HepG2 (cell line): Measurements from ENCODE around the gene WARS2. TPM values are rescaled to one million over a fixed set of nuclear protein-coding genes. Genes with fewer than 3 reads are reported as not detected.

Experiments used
- ATAC-seq: fragments of 200-7000 bp; cut with Tn5 transposase; 3 replicates; pipeline ENCODE4 v1.9.1; 2020; ENCODE audit warnings: mild to moderate bottlenecking, moderate library complexity
- BruUV-seq: library from RNA; stranded (reverse); fragments of 400-500 nt; replicated peaks from 2 replicates; lab custom pipeline; 2021; lab: Mats Ljungman, UMichigan
- CTCF ChIA-PET: fragments of 300-600 bp; formaldehyde crosslinking; extraction: SDS; loops from one replicate; lab custom pipeline; 2021; ENCODE audit warnings: low total read pairs, inconsistent platforms, low intra/inter-chr PET ratio; lab: Yijun Ruan, JAX
- POLR2A ChIA-PET: fragments of 350-600 bp; sonication (Branson Sonifier 250); formaldehyde crosslinking; loops from one replicate; lab custom pipeline; 2020; ENCODE audit warnings: antibody characterized with exemption, inconsistent platforms; lab: Yijun Ruan, JAX
- DNase-seq: peaks from one replicate; pipeline ENCODE4 v3.0.0-alpha.2; 2015; ENCODE audit warnings: low spot score
- FAIRE-seq: peaks from 3 replicates; lab custom pipeline; 2011; peaks lifted over from hg19 to GRCh38; lab: Jason Lieb, UNC
- H2AFZ ChIP-seq: one replicate; pipeline ENCODE4 v1.6.1; 2011; ENCODE audit warnings: low read length, inconsistent platforms
- H3K27ac ChIP-seq: fragments of 300-600 bp; 3 replicates; pipeline ENCODE4 v1.8.0; 2011; ENCODE audit warnings: mixed run types, mild to moderate bottlenecking, mixed read lengths, low read length, inconsistent platforms; ENCODE audit not compliant: insufficient read depth; ENCODE audit errors: extremely low read length
- H3K27me3 ChIP-seq, 2 experiments: fragments of 200-600 bp in 1 of 2; 2 replicates in 1 of 2; 3 replicates in 1 of 2; pipeline versions ENCODE4 v1.6.0 to v1.8.0; 2011; ENCODE audit warnings: low read length in 2 of 2, mild to moderate bottlenecking in 2 of 2, moderate library complexity in 2 of 2, inconsistent platforms in 1 of 2; ENCODE audit not compliant: insufficient read depth in 2 of 2, control insufficient read depth in 1 of 2
- H3K36me3 ChIP-seq, 2 experiments: fragments of 200-600 bp in 1 of 2; replicated peaks in 1 of 2; 2 replicates in 1 of 2; 3 replicates in 1 of 2; pipeline versions ENCODE4 v1.5.1 to v1.8.0; 2011; ENCODE audit warnings: low read length in 2 of 2, inconsistent platforms in 1 of 2; ENCODE audit not compliant: insufficient read depth in 2 of 2, control insufficient read depth in 1 of 2
- H3K4me1 ChIP-seq: 2 replicates; pipeline ENCODE4 v1.5.1; 2012; ENCODE audit warnings: low read length, inconsistent platforms; ENCODE audit not compliant: insufficient read depth
- H3K4me2 ChIP-seq: 2 replicates; pipeline ENCODE4 v1.6.0; 2011; ENCODE audit warnings: low read depth, low read length, inconsistent platforms
- H3K4me3 ChIP-seq, 3 experiments: fragments of 200-600 bp in 1 of 3; sonication (generic), shearing (Covaris generic) in 1 of 3; replicated peaks in 1 of 3; 2 replicates each; pipeline ENCODE4 v1.5.1; 2011 to 2016; ENCODE audit warnings: low read length in 3 of 3, inconsistent platforms in 2 of 3, low read depth in 2 of 3, mild to moderate bottlenecking in 2 of 3, control low read depth in 1 of 3, mixed read lengths in 1 of 3; ENCODE audit not compliant: insufficient read depth in 1 of 3
- H3K79me2 ChIP-seq: one replicate; pipeline ENCODE4 v1.6.1; 2011; ENCODE audit warnings: low read length, inconsistent platforms; ENCODE audit not compliant: insufficient read depth
- H3K9ac ChIP-seq: 2 replicates; pipeline ENCODE4 v1.6.0; 2011; ENCODE audit warnings: mild to moderate bottlenecking, low read depth, low read length, inconsistent platforms; ENCODE audit not compliant: insufficient read depth
- H3K9me3 ChIP-seq: 2 replicates; pipeline ENCODE4 v1.5.1; 2012; ENCODE audit warnings: mild to moderate bottlenecking, low read length
- H4K20me1 ChIP-seq: 2 replicates; pipeline ENCODE4 v1.6.0; 2011; ENCODE audit warnings: inconsistent platforms, mild to moderate bottlenecking, low read length, moderate library complexity; ENCODE audit not compliant: insufficient read depth
- BRCA1 ChIP-seq: sonication (generic); formaldehyde crosslinking; IDR thresholded peaks from 2 replicates; pipeline ENCODE4 v1.4.0; 2020; ENCODE audit warnings: missing genetic modification reagents
- HNRNPUL1 ChIP-seq: fragments of 200-400 bp; formaldehyde crosslinking; IDR thresholded peaks from 2 replicates; pipeline ENCODE4 v1.6.1; 2017; ENCODE audit warnings: low read depth, mild to moderate bottlenecking, low read length, moderate library complexity
- KDM4B ChIP-seq: sonication (generic); formaldehyde crosslinking; IDR thresholded peaks from 2 replicates; pipeline ENCODE4 v1.4.0; 2020; ENCODE audit warnings: missing genetic modification reagents
- NBN ChIP-seq: fragments of 450-650 bp; conservative IDR thresholded peaks from 2 replicates; pipeline ENCODE4 v1.6.1; 2017
- NCOR1 ChIP-seq: fragments of 200-600 bp; sonication (generic); IDR thresholded peaks from 2 replicates; pipeline ENCODE4 v1.7.0; 2017; ENCODE audit warnings: antibody characterized with exemption, low read length, borderline replicate concordance
- NFRKB ChIP-seq: fragments of 450-650 bp; IDR thresholded peaks from 2 replicates; pipeline ENCODE4 v1.6.1; 2017
- NR2F6 ChIP-seq, 2 experiments: IDR thresholded peaks; 2 replicates each; pipeline ENCODE4 v1.6.1; 2016; ENCODE audit warnings: antibody characterized with exemption in 1 of 2, mild to moderate bottlenecking in 1 of 2
- SOX5 ChIP-seq: IDR thresholded peaks from 2 replicates; pipeline ENCODE4 v1.6.1; 2016; ENCODE audit warnings: borderline replicate concordance
- ZNF790 ChIP-seq: sonication (generic); formaldehyde crosslinking; IDR thresholded peaks from 2 replicates; pipeline ENCODE4 v1.8.0; 2022; ENCODE audit warnings: missing genetic modification reagents, mild to moderate bottlenecking, borderline replicate concordance
- WGBS: methylation state at CpG from one replicate; pipeline ENCODE4 v1.1.6; 2017; ENCODE audit warnings: low lambda C conversion rate; 5-methylcytosine and 5-hydroxymethylcytosine counted together
- in situ Hi-C: cut with HindIII; loops from 2 replicates; pipeline ENCODE4 v1.10.0; 2017; ENCODE audit warnings: low pct_unique_long_range_greater_than_20kb; ENCODE audit not compliant: extremely low pct_ligation_motif_present
- intact Hi-C: fragments of 100-400 bp; cut with micrococcal nuclease; formaldehyde crosslinking; loops from one replicate; pipeline ENCODE4 v1.10.0; 2022; ENCODE audit not compliant: unreplicated experiment
- polyA plus RNA-seq, 8 experiments: library from polyadenylated mRNA; depleted of rRNA in 3 of 8; stranded (reverse) in 7 of 8; unstranded in 1 of 8; fragments of >200 nt; fragmentation: Illumina TruSeq in 4 of 8; extraction: Trizol in 4 of 8; gene quantifications; 2 replicates each; pipeline versions ENCODE4 v1.2.1 to v1.2.3, GENCODE V29; 2011 to 2016; ENCODE audit warnings: low read depth in 4 of 8, missing spikeins in 1 of 8, mixed read lengths in 1 of 8; ENCODE audit not compliant: insufficient read depth in 1 of 8
- total RNA-seq, 5 experiments: library from RNA; depleted of rRNA; stranded (reverse); fragments of >200 nt; fragmentation: Illumina TruSeq; extraction: Trizol; gene quantifications; 2 replicates each; pipeline ENCODE4 v1.2.3, GENCODE V29; 2016; ENCODE audit warnings: low read depth in 1 of 5
- TF ChIP-seq, protein P1 (sequence below): sonication (generic); formaldehyde crosslinking; IDR thresholded peaks from 2 replicates; pipeline ENCODE4 v1.4.0; 2020; ENCODE audit warnings: mild to moderate bottlenecking, missing genetic modification reagents
- TF ChIP-seq, protein P2 (sequence below): sonication (generic); formaldehyde crosslinking; IDR thresholded peaks from 2 replicates; pipeline ENCODE4 v1.9.0; 2022; ENCODE audit warnings: low read depth, missing genetic modification reagents
- TF ChIP-seq, protein P3 (sequence below): sonication (generic); formaldehyde crosslinking; IDR thresholded peaks from 2 replicates; pipeline ENCODE4 v1.4.0; 2020; ENCODE audit warnings: missing genetic modification reagents
- TF ChIP-seq, protein P4 (sequence below): sonication (generic); formaldehyde crosslinking; IDR thresholded peaks from 2 replicates; pipeline ENCODE4 v1.4.0; 2020; ENCODE audit warnings: missing genetic modification reagents

The WARS2 gene
- total and polyA plus RNA-seq, 2 of the 13 experiments (the other 11 are each of a cell fraction or from before 2014, with no cell fraction given): 12.4 to 18.8 TPM

DNA sequence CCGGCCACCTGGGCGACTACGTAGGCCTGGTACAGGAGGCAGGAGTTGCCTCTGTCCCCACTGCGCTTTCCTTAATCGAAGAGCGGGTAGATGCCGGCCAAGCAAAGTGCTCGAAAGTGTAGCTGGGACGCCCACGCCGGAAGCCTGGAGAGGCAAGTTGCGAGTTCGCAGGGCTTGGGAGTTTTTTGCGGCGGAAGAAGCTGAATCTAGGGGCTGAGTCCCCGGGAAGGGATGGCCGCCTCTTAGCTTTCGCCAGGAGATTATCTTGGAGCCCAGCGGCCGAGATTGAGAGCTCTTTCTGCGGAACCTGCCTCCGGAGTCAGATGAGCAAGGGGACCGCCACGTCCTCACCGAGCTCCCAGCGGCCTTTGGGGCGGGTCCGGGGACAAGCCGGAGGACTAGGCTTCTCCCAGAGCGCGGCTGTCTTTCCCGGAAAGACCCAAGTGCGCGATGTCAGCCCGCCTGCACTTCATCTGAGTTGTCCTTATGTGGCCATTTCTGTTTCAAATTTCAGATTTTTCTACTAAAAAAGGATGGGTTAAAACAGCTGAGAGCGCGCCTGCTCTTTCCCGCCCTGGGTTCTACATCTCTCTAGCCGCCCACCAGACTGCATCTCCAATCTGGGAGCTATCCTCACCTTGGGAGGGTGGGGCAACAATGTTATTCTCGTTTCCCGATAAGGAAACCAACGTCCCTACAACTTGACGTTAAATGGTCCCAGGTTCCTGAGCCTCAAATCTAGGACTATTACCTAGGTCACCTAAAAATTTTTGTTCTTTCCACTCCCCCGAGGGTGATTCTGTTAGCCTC lies 139.9 kb downstream of the WARS2 start:
- Histone ChIP-seq H3K4me1 (no peaks in the 10 kb centered on the region), H2AFZ (no peak overlapping the region), H3K79me2 (no peaks in the 10 kb centered on the region), H3K4me3 (no peak overlapping the region), H3K4me2 (no peak overlapping the region), H3K36me3 (no peaks in the 10 kb centered on the region), H3K9ac (no peak overlapping the region), H3K9me3 (no peaks in the 10 kb centered on the region; the same call in 1 of the 2 replicates), H4K20me1 (no peaks in the 10 kb centered on the region), H3K27ac (no peak overlapping the region), H3K27me3 (no peaks in the 10 kb centered on the region; a peak in 1 of 5 replicates)
- BruUV-seq: no TSS peak
- in situ Hi-C loops (loop anchor here (25.0 kb wide), 2 partner anchors 438 to 838 kb away; no protein-coding TSS in a partner anchor), intact Hi-C loops (no loop called here)
- CTCF ChIA-PET: no interaction called here
- 91% methylated on average over 36 of the region's 44 CpGs for WGBS
- POLR2A ChIA-PET: no interaction called here
- ATAC-seq (no peak), FAIRE-seq (no peak), DNase-seq (no peak)
- TF ChIP-seq NFRKB (no peak), BRCA1 (CRISPR knock-in tag) (no peak), HNRNPUL1 (no peak), NBN (no peak), NCOR1 (no peak), SOX5 (CRISPR knock-in tag) (no peak), ZNF790 (CRISPR knock-in tag) (no peak), NR2F6 (IDR thresholded peaks at IDR 0.05) (no peak), NR2F6 (CRISPR knock-in tag; IDR thresholded peaks at IDR 0.05) (no peak), KDM4B (CRISPR knock-in tag) (no peak)
- TF ChIP-seq, protein P1, sequence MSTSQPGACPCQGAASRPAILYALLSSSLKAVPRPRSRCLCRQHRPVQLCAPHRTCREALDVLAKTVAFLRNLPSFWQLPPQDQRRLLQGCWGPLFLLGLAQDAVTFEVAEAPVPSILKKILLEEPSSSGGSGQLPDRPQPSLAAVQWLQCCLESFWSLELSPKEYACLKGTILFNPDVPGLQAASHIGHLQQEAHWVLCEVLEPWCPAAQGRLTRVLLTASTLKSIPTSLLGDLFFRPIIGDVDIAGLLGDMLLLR (CRISPR knock-in tag): no peak
- TF ChIP-seq, protein P2, sequence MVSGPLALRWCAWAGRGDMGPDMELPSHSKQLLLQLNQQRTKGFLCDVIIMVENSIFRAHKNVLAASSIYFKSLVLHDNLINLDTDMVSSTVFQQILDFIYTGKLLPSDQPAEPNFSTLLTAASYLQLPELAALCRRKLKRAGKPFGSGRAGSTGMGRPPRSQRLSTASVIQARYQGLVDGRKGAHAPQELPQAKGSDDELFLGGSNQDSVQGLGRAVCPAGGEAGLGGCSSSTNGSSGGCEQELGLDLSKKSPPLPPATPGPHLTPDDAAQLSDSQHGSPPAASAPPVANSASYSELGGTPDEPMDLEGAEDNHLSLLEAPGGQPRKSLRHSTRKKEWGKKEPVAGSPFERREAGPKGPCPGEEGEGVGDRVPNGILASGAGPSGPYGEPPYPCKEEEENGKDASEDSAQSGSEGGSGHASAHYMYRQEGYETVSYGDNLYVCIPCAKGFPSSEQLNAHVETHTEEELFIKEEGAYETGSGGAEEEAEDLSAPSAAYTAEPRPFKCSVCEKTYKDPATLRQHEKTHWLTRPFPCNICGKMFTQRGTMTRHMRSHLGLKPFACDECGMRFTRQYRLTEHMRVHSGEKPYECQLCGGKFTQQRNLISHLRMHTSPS (CRISPR knock-in tag): no peak
- TF ChIP-seq, protein P3, sequence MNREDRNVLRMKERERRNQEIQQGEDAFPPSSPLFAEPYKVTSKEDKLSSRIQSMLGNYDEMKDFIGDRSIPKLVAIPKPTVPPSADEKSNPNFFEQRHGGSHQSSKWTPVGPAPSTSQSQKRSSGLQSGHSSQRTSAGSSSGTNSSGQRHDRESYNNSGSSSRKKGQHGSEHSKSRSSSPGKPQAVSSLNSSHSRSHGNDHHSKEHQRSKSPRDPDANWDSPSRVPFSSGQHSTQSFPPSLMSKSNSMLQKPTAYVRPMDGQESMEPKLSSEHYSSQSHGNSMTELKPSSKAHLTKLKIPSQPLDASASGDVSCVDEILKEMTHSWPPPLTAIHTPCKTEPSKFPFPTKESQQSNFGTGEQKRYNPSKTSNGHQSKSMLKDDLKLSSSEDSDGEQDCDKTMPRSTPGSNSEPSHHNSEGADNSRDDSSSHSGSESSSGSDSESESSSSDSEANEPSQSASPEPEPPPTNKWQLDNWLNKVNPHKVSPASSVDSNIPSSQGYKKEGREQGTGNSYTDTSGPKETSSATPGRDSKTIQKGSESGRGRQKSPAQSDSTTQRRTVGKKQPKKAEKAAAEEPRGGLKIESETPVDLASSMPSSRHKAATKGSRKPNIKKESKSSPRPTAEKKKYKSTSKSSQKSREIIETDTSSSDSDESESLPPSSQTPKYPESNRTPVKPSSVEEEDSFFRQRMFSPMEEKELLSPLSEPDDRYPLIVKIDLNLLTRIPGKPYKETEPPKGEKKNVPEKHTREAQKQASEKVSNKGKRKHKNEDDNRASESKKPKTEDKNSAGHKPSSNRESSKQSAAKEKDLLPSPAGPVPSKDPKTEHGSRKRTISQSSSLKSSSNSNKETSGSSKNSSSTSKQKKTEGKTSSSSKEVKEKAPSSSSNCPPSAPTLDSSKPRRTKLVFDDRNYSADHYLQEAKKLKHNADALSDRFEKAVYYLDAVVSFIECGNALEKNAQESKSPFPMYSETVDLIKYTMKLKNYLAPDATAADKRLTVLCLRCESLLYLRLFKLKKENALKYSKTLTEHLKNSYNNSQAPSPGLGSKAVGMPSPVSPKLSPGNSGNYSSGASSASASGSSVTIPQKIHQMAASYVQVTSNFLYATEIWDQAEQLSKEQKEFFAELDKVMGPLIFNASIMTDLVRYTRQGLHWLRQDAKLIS (CRISPR knock-in tag): no peak
- TF ChIP-seq, protein P4, sequence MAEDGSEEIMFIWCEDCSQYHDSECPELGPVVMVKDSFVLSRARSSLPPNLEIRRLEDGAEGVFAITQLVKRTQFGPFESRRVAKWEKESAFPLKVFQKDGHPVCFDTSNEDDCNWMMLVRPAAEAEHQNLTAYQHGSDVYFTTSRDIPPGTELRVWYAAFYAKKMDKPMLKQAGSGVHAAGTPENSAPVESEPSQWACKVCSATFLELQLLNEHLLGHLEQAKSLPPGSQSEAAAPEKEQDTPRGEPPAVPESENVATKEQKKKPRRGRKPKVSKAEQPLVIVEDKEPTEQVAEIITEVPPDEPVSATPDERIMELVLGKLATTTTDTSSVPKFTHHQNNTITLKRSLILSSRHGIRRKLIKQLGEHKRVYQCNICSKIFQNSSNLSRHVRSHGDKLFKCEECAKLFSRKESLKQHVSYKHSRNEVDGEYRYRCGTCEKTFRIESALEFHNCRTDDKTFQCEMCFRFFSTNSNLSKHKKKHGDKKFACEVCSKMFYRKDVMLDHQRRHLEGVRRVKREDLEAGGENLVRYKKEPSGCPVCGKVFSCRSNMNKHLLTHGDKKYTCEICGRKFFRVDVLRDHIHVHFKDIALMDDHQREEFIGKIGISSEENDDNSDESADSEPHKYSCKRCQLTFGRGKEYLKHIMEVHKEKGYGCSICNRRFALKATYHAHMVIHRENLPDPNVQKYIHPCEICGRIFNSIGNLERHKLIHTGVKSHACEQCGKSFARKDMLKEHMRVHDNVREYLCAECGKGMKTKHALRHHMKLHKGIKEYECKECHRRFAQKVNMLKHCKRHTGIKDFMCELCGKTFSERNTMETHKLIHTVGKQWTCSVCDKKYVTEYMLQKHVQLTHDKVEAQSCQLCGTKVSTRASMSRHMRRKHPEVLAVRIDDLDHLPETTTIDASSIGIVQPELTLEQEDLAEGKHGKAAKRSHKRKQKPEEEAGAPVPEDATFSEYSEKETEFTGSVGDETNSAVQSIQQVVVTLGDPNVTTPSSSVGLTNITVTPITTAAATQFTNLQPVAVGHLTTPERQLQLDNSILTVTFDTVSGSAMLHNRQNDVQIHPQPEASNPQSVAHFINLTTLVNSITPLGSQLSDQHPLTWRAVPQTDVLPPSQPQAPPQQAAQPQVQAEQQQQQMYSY (CRISPR knock-in tag): no peak
